Liver (tissue), 9 donors: Measurements from ENCODE around the gene TGDS. TPM values are rescaled to one million over a fixed set of nuclear protein-coding genes. Genes with fewer than 3 reads are reported as not detected.

Source experiments
- DNase-seq: peaks from one replicate; pipeline ENCODE4 v3.0.0-alpha.2; 2017; ENCODE audit warnings: low spot score
- H3K27ac ChIP-seq, 2 donors: one replicate each; pipeline ENCODE4 v1.7.0; 2013; ENCODE audit warnings: inconsistent platforms in 2 of 2, low read length in 2 of 2, control low read depth in 1 of 2, low read depth in 1 of 2, mild to moderate bottlenecking in 1 of 2
- H3K27me3 ChIP-seq, 4 donors: one replicate each; pipeline versions ENCODE4 v1.6.1 to v1.7.0; 2013; ENCODE audit warnings: low read length in 3 of 4, inconsistent platforms in 1 of 4, mild to moderate bottlenecking in 1 of 4, moderate library complexity in 1 of 4; ENCODE audit not compliant: control insufficient read depth in 4 of 4, insufficient read depth in 4 of 4
- H3K36me3 ChIP-seq, 4 donors: one replicate each; pipeline versions ENCODE4 v1.6.1 to v1.7.0; 2013; ENCODE audit warnings: low read length in 3 of 4, mild to moderate bottlenecking in 3 of 4, low read depth in 1 of 4, moderate library complexity in 1 of 4; ENCODE audit not compliant: control insufficient read depth in 4 of 4, insufficient read depth in 3 of 4
- H3K4me1 ChIP-seq, 4 donors: one replicate each; pipeline versions ENCODE4 v1.6.1 to v1.7.0; 2013; ENCODE audit warnings: low read length in 3 of 4, mild to moderate bottlenecking in 3 of 4, moderate library complexity in 1 of 4; ENCODE audit not compliant: control insufficient read depth in 4 of 4, insufficient read depth in 4 of 4
- H3K4me3 ChIP-seq, 3 donors: one replicate each; pipeline versions ENCODE4 v1.6.1 to v1.7.0; 2013; ENCODE audit warnings: low read length in 3 of 3, control low read depth in 1 of 3, low read depth in 1 of 3, mild to moderate bottlenecking in 1 of 3
- H3K9ac ChIP-seq, 2 donors: one replicate each; pipeline ENCODE4 v1.7.0; 2013; ENCODE audit warnings: low read length in 2 of 2, mild to moderate bottlenecking in 2 of 2, moderate library complexity in 2 of 2, control low read depth in 1 of 2, low read depth in 1 of 2
- H3K9me3 ChIP-seq, 4 donors: one replicate each; pipeline versions ENCODE4 v1.6.1 to v1.7.0; 2013; ENCODE audit warnings: low read length in 3 of 4; ENCODE audit not compliant: control insufficient read depth in 4 of 4
- EGR1 ChIP-seq, 2 donors: IDR thresholded peaks; 2 replicates each; pipeline ENCODE4 v1.6.1; 2016 to 2018; ENCODE audit warnings: antibody characterized with exemption in 2 of 2, low read depth in 2 of 2
- FOXA1 ChIP-seq: IDR thresholded peaks from 2 replicates; pipeline ENCODE4 v1.6.1; 2016; ENCODE audit warnings: antibody characterized with exemption
- FOXA2 ChIP-seq: IDR thresholded peaks from 2 replicates; pipeline ENCODE4 v1.6.1; 2016; ENCODE audit warnings: antibody characterized with exemption
- GABPA ChIP-seq, 2 donors: IDR thresholded peaks in 1 of 2; conservative IDR thresholded peaks in 1 of 2; 2 replicates each; pipeline ENCODE4 v1.6.1; 2016; ENCODE audit warnings: antibody characterized with exemption in 2 of 2, mild to moderate bottlenecking in 1 of 2, moderate library complexity in 1 of 2
- HNF4A ChIP-seq, 2 donors: conservative IDR thresholded peaks; 2 replicates each; pipeline ENCODE4 v1.6.1; 2016; ENCODE audit warnings: antibody characterized with exemption in 2 of 2, mild to moderate bottlenecking in 2 of 2
- HNF4G ChIP-seq: IDR thresholded peaks from 2 replicates; pipeline ENCODE4 v1.6.1; 2016; ENCODE audit warnings: antibody characterized with exemption
- JUND ChIP-seq, 2 donors: IDR thresholded peaks; 2 replicates each; pipeline ENCODE4 v1.6.1; 2016; ENCODE audit warnings: antibody characterized with exemption in 2 of 2
- MAX ChIP-seq: IDR thresholded peaks from 2 replicates; pipeline ENCODE4 v1.6.1; 2016; ENCODE audit warnings: antibody characterized with exemption
- NR2F2 ChIP-seq: IDR thresholded peaks from 2 replicates; pipeline ENCODE4 v1.6.1; 2016; ENCODE audit warnings: antibody characterized with exemption
- RAD21 ChIP-seq, 2 donors: IDR thresholded peaks; 2 replicates each; pipeline ENCODE4 v1.6.1; 2016; ENCODE audit warnings: antibody characterized with exemption in 2 of 2, mild to moderate bottlenecking in 2 of 2
- REST ChIP-seq: IDR thresholded peaks from 2 replicates; pipeline ENCODE4 v1.6.1; 2016; ENCODE audit warnings: antibody characterized with exemption, mild to moderate bottlenecking
- RXRA ChIP-seq, 2 donors: IDR thresholded peaks; 2 replicates each; pipeline ENCODE4 v1.6.1; 2017 to 2018; ENCODE audit warnings: antibody characterized with exemption in 2 of 2, mild to moderate bottlenecking in 1 of 2
- SP1 ChIP-seq: IDR thresholded peaks from 2 replicates; pipeline ENCODE4 v1.6.1; 2018; ENCODE audit warnings: antibody characterized with exemption, mild to moderate bottlenecking
- TAF1 ChIP-seq: conservative IDR thresholded peaks from 2 replicates; pipeline ENCODE4 v1.6.1; 2016; ENCODE audit warnings: antibody characterized with exemption, mild to moderate bottlenecking
- YY1 ChIP-seq: IDR thresholded peaks from 2 replicates; pipeline ENCODE4 v1.6.1; 2016; ENCODE audit warnings: antibody characterized with exemption, mild to moderate bottlenecking
- WGBS: extraction: QIAGEN DNeasy Blood & Tissue Kit; methylation state at CpG from one replicate; pipeline ENCODE4 v1.1.7; 2013; 5-methylcytosine and 5-hydroxymethylcytosine counted together
- polyA plus RNA-seq, 2 donors: library from polyadenylated mRNA; stranded (reverse) in 1 of 2; unstranded in 1 of 2; fragments of 200-250 nt in 1 of 2; fragments of >200 nt in 1 of 2; fragmentation: Nextera tagmentation in 1 of 2; extraction: Ambion mirVana in 1 of 2; gene quantifications; one replicate each; pipeline versions ENCODE4 v1.2.1 to v1.2.3, GENCODE V29; 2013 to 2015
- total RNA-seq, 2 donors: library from RNA; depleted of rRNA; stranded (reverse); fragments of >200 nt; gene quantifications; one replicate each; pipeline ENCODE4 v1.2.3, GENCODE V29; 2014
- TF ChIP-seq, protein P1 (sequence below): fragments of 150-350 bp; IDR thresholded peaks from 2 replicates; pipeline ENCODE4 v1.5.1; 2017; ENCODE audit warnings: improper control_type of control experiment, low read depth, low read length; ENCODE audit not compliant: missing input control
- TF ChIP-seq, protein P2 (sequence below): IDR thresholded peaks from 2 replicates; pipeline ENCODE4 v1.6.1; 2016; ENCODE audit warnings: antibody characterized with exemption
- TF ChIP-seq, protein P3 (sequence below): IDR thresholded peaks from 2 replicates; pipeline ENCODE4 v1.6.1; 2016; ENCODE audit warnings: antibody characterized with exemption
- donor health status: healthy.
- donor health status: healthy.
- donor health status: healthy.
- donor health status: healthy.
- donor health status: healthy.

Gene TGDS
- total and polyA plus RNA-seq, 4 donors, result 5.7 to 11.4 (median 9.5) TPM

GRCh38 chr13:94535231-94535630 is 60.7 kb downstream of the TGDS start:
- H3K9me3 ChIP-seq, result no peaks in the 10 kb centered on the region
- H3K4me3 ChIP-seq, result no peak overlapping the region
- H3K27me3 ChIP-seq, result no peaks in the 10 kb centered on the region
- no peak overlapping the region for H3K9ac ChIP-seq
- no peaks in the 10 kb centered on the region for H3K36me3 ChIP-seq
- H3K27ac ChIP-seq, result no peak overlapping the region
- no peaks in the 10 kb centered on the region for H3K4me1 ChIP-seq
- TF ChIP-seq REST (no peak), MAX (no peak), YY1 (no peak), RAD21 (IDR thresholded peaks at IDR 0.05) (no peak), RXRA (IDR thresholded peaks at IDR 0.05) (no peak), EGR1 (IDR thresholded peaks at IDR 0.05; ENCODE audit: low read depth in 2 of 2) (no peak)
- TF ChIP-seq, protein P1, sequence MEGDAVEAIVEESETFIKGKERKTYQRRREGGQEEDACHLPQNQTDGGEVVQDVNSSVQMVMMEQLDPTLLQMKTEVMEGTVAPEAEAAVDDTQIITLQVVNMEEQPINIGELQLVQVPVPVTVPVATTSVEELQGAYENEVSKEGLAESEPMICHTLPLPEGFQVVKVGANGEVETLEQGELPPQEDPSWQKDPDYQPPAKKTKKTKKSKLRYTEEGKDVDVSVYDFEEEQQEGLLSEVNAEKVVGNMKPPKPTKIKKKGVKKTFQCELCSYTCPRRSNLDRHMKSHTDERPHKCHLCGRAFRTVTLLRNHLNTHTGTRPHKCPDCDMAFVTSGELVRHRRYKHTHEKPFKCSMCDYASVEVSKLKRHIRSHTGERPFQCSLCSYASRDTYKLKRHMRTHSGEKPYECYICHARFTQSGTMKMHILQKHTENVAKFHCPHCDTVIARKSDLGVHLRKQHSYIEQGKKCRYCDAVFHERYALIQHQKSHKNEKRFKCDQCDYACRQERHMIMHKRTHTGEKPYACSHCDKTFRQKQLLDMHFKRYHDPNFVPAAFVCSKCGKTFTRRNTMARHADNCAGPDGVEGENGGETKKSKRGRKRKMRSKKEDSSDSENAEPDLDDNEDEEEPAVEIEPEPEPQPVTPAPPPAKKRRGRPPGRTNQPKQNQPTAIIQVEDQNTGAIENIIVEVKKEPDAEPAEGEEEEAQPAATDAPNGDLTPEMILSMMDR, result no peak
- 70% methylated on average over 2 of the region's 2 CpGs for WGBS
- DNase-seq, result no peak

GRCh38 chr13:94534166-94534565 is 61.8 kb downstream of the TGDS start:
- 86% methylated on average over 1 of the region's 1 CpG for WGBS

More at GRCh38 chr13:94534166-94534565, 61.8 kb downstream of the TGDS start:
- DNase-seq, result no peak
- Histone ChIP-seq H3K4me3 (no peak overlapping the region), H3K27ac (no peak overlapping the region), H3K4me1 (no peaks in the 10 kb centered on the region), H3K36me3 (no peaks in the 10 kb centered on the region), H3K27me3 (no peaks in the 10 kb centered on the region), H3K9ac (no peak overlapping the region), H3K9me3 (no peaks in the 10 kb centered on the region)
- TF ChIP-seq SP1 (no peak), HNF4G (no peak), RAD21 (IDR thresholded peaks at IDR 0.05) (no peak), EGR1 (IDR thresholded peaks at IDR 0.05; ENCODE audit: low read depth in 2 of 2) (no peak), RXRA (IDR thresholded peaks at IDR 0.05) (no peak), TAF1 (no peak), YY1 (no peak), JUND (IDR thresholded peaks at IDR 0.05) (no peak), FOXA2 (no peak), FOXA1 (no peak), HNF4A (conservative IDR thresholded peaks at IDR 0.05) (no peak), REST (no peak), NR2F2 (no peak), GABPA (IDR thresholded peaks at IDR 0.05 in 1 of 2, conservative IDR thresholded peaks at IDR 0.05 in 1 of 2) (no peak), MAX (no peak)
- TF ChIP-seq, protein P1, result no peak
- TF ChIP-seq, protein P2, sequence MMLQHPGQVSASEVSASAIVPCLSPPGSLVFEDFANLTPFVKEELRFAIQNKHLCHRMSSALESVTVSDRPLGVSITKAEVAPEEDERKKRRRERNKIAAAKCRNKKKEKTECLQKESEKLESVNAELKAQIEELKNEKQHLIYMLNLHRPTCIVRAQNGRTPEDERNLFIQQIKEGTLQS, result no peak
- TF ChIP-seq, protein P3, sequence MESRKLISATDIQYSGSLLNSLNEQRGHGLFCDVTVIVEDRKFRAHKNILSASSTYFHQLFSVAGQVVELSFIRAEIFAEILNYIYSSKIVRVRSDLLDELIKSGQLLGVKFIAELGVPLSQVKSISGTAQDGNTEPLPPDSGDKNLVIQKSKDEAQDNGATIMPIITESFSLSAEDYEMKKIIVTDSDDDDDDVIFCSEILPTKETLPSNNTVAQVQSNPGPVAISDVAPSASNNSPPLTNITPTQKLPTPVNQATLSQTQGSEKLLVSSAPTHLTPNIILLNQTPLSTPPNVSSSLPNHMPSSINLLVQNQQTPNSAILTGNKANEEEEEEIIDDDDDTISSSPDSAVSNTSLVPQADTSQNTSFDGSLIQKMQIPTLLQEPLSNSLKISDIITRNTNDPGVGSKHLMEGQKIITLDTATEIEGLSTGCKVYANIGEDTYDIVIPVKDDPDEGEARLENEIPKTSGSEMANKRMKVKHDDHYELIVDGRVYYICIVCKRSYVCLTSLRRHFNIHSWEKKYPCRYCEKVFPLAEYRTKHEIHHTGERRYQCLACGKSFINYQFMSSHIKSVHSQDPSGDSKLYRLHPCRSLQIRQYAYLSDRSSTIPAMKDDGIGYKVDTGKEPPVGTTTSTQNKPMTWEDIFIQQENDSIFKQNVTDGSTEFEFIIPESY, result no peak
